GM19468 (cell line): ENCODE data around the gene MTHFS.
A peak's percentile ranks its signal among the peaks of the same experiment; 100 is the strongest.
"Not testable (repeated sequence)": the region's sequence is repeated elsewhere in the genome, so short reads cannot be mapped to it uniquely, and the experiment has no call there.

ENCODE experiments used
- ATAC-seq: cut with Tn5 transposase; IDR thresholded peaks from one replicate; pipeline ENCODE4 v1.9.1; 2021; ENCODE audit warnings: mild to moderate bottlenecking, moderate library complexity, moderate number of reproducible peaks; ENCODE audit not compliant: unreplicated experiment; ENCODE audit errors: extremely low read depth

Gene MTHFS

DNA sequence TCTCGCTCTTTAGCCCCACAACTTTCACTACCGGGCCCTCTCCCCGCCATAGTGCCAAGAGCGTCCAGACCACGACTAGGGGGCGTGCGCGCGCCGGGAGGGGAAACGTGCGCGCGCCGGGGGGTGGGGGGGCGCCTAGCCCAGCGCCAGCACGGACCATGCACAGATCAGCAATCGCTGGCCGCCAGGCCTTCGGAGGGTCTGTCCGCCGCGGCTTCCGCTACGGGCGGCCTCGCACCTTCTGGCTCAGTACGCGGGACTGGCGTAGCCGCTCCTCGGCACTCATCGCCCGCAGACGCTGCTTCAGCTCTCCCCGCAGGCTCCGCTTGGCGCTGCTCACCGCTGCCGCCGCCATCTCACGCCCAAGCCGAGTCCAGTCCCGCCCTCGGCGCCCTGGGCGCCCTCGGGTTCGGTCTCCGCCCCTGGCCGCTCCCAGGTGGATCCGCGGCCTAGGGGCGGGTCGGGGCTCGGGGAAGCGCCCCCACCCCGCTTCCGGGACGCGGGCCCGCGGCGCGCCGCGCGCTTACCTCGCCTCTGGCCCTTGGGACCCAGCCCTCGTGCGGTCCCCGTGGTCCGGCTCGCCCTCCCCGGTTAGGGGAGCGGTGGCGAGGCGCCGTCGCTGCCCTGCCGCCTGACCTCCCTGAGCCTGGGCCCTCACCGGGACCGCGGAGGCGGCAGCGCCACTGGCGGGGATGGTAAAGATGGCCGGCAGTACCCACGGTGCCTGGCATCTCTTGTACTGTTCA, at the start of gene MTHFS:
MTHFS (minus strand) TSS at position 381 of the 746 bp plus-strand sequence; CDS start at position 355, 26 bp downstream.
- ATAC-seq, result peak; percentile 54

DNA sequence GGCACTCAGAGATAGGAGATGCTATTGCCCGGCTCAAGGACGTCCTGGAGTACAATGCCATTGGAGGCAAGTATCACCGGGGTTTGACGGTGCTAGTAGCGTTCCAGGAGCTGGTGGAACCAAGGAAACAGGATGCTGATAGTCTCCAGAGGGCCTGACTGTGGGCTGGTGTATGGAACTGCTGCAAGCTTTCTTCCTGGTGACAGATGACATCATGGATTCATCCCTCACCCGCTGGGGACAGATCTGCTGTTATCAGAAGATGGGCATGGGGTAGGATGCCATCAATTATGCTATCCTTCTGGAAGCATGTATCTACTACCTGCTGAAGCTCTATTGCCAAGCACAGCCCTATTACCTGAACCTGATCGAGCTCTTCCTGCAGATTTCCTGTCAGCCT, 47.8 kb upstream of the MTHFS start:
- no peak for ATAC-seq

DNA sequence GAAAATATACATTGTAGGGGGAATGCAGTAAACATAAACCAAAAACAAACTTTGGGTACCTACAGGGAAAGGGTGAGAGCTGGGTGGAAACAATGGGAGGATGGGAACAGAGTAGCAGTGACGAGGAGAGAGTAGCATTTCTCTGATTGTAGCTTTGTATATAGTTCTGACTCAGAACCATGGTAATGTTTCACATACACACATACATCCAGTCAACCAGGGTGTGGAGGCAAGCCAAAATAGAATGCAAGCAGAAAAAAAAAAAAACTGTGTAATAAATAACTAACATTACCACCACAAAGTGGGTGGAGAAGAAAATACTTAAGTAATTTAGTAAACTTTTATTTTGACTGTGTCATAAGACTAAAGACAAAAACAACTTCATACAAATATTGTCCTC, 47.0 kb upstream of the MTHFS start:
- ATAC-seq, result peak; percentile 82

DNA sequence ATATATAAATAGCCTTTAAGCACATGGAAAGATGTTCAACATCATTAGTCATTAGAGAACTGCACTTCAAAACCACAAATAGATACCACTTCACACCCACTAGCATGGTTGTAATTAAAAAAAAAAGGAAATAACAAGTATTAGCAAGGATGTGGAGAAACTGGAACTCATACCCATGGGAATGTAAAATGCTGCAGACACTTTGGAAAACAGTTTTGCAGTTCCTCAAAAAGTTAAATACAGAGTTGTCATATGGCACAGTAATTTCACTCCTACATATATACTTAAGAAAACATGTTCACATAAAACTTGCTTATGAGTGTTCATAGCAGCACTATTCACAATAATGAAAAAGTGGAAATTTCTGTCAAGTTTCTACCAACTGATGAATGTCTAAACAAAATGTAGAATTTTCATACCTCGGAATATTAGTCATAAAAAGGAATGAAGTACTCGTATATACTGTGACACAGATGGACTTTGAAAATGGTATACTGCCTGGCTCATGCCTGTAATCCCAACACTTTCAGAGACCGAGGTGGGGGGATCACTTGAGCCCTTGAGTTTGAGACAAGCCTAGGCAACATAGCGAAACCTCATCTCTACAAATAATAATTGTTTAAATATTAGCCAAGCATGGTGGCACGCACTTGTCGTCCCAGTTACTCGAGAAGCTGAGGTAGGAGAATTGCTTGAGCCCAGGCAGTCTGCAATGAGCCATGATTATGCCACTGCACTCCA, 46.1 kb upstream of the MTHFS start:
- no peak for ATAC-seq

DNA sequence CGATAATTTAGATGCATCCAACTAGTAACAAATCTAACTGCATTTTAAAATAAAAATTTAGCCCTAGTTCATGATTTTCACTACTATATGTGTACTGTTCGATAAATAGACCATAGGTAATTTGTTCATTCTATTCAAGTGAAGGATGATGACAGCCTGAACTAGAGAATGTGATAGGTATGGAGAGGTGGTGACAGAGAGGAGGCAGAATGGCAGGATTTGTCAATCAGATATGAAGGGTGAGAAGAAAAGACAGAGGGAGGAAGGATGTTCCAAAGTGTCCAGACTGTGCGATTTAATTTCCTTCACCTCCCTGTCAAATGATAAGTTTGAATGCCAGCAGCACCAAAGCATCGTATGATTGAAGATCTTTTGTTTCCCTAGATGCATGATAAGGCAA, 42.6 kb upstream of the MTHFS start:
- ATAC-seq, result no peak

DNA sequence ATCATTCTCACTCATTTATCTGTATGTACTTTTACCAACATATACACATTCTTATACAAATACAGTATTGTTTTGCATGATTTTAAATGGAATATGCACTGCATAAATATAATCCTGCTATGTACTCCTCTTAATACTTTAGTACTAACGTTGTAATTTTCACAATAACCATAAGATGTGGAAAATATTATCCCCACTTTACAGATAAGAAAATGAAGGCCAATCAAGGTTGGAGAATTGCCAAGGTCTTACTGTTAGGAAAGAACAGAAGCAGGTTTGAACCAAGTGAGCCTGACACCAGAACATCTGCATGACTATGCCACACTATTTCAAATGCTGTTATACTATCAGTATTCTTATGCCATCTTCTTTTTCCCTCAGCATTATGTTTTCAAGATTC, 41.3 kb upstream of the MTHFS start:
- no peak for ATAC-seq

DNA sequence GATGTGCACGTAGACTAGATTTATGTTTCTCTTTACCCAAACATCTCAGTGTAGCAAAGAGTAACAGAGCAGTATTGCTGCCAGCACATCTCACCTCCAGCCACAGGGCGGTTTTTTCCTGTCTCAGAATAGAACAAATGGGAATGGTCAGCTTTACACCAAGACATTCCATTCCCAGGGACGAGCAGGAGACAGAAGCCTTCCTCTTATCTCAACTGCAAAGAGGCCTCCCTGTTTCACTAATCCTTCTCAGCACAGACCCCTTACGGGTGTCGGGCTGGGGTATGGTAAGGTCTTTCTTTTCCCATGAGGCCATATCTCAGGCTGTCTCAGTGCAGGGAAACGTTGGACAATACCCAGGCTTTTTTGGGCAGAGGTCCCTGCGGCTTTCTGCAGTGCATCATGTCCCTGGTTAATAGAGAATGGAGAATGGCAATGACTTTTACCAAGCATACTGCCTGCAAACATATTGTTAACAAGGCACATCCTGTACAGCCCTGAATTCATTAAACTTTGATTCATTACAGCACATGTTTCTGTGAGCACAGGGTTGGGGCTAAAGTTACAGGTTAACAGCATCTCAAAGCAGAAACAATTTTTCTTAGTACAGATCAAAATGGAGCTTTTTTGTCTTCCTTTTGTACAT, 38.9 kb upstream of the MTHFS start:
- not testable (repeated sequence) for ATAC-seq

DNA sequence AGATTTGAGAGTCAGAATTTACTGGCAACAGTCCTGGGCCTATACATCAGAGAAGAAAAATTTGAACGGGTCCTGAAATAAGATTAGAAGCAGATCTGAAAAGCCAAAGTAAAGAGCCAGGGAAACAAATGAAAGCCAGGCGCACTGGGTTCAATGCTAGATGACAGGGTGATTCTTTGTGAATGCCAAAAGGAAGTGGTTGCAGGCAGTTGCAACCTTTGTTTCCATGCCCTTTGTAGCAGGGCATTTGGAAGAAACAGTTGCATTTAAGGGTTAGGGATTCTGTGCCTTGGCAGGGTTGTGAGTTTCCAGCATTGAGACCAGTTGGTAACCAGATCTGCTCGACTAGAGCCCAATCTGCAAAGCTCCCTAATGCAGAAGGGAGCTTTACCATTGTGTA, 36.4 kb upstream of the MTHFS start:
- ATAC-seq, result no peak

DNA sequence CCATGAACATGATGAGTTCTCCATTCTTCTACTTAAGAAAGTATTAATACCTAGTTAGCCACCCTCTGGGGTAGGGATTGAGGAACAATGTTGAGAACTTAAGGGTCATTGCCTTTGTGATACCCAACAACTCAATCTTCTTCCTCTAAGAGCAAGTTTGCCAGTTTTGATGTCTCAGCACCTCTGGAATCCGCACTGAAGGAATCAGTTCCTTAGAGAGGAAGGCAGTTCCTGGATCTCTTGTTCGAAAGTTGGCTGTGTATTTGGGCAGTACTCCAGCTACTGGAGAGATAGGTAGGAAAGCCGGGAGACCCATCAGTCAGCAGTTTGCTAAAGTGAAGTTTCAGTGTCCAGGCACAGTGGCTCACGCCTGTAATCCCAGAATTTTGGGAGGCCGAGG, 35.6 kb upstream of the MTHFS start:
- no peak for ATAC-seq

DNA sequence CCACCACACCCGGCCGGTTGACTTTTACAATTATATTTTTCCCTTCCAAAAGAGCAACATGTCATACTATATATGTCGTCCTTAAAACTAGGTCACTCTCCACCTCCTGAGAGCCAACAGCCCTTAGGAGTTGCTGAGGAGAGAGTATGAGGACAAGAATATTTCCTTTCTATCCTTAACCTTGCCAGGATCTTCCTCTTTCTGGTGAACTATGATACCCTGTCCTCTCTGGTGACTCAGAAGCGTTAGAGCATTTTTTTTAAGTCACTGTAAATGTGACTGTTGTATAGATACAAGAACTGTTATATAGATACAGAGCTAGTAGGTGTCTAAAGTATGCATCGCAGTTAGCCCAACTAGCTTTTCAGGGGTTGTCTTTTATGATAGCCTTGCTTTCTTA, 33.7 kb upstream of the MTHFS start:
- no peak for ATAC-seq

DNA sequence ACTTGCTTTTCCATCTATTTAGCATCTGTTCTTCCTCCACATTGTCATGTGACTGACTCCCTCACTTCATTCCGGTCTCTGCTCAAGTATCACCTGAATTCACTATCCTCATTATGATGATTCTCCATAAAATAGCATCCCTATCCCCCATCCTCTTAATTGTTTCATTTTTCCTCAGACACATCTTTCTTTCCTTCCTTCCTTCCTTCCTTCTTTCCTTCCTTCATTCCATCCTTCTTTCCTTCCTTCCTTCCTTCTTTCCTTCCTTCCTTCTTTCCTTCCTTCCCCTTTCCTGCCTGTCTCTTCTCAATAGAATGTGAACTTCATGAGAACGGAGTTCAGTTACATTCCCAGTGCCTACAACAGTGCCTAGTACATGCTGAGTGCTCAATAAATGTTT, 32.6 kb upstream of the MTHFS start:
- ATAC-seq, result no peak

DNA sequence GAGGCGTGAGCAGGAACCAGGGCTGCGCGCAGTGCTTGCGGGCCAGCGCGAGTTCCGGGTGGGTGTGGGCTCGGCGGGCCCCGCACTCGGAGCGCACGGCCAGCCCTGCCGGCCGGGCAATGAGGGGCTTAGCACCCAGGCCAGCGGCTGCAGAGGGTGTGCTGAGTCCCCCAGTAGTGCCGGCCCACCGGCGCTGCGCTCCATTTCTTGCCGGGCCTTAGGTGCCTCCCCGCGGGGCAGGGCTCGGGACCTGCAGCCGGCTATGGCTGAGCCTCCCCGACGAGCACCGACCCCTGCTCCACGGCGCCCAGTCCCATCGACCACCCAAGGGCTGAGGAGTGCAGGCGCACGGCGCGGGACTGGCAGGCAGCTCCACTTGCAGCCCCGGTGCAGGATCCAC, 29.3 kb upstream of the MTHFS start:
- not testable (repeated sequence) for ATAC-seq

DNA sequence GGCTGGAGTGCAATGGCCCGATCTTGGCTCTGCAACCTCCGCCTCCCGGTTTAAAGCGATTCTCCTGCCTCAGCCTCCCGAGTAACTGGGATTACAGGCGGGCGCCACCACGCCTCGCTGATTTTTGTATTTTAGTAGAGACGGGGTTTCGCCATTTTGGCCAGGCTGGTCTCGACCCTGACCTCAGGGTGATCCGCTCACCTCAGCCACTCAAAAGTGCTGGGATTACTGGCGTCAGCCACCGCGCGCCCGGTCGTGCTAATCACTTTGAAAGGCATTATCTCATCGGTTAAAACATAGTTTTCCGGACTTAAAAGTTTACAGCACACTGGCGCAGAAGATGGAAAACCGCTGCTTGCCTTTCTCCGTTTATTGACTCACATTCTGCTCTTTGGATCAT, 27.6 kb upstream of the MTHFS start:
- ATAC-seq, result no peak

DNA sequence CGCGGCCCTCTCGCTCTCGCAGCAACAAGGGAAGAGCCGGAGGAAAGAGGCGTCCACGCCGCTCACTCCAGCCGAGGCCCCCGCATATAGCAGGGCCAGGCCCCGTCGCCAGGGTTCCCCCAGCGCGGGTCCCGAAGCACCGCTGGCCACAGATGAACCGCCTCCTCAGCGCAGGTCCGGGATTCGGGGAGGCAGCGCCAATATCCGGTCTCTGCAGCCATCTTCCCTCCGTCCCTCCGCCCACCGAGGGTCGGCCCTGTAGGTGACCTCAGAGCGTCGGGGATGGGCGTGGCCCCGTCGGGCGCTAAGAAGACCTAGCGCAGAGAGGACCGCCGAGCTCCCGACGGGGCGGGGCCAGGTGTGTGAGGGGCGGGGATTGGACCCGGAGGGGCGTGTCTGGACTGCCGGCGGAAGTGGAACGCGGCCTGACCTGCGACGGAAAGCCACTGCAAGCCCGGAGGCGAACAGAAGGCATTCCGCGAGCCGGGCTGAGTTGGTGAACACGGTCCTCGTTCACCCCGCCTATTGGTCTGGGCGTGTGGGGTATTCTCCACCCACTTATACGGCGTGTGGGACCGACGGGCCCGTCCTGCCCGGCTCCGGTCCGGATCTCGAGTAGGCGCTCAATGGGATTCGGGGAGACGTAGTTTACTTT, 26.8 kb upstream of the MTHFS start:
- peak; percentile 96 for ATAC-seq

DNA sequence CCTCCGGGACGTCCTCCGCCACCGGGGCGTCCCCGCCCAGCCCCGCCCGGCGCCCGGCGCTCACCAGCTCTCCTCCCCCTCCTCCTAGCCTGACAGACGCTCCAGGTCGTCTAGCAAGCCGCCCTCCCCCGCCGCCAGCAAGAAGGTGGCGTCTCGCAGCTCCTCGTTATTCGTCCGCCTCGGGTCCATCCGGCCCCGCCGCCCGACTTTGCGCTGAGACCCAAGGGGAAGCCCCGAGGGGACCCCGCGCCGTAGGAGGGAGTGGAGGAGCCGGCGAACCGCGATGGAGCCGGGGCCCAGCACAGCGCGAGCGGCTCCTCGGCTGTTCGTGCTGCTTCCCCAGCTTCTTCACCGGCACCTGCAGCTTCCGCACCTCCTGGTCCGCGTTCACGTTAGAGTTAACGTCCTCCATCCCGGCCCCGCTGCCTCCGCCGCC, 26.3 kb upstream of the MTHFS start:
- ATAC-seq, result peak; percentile 4

DNA sequence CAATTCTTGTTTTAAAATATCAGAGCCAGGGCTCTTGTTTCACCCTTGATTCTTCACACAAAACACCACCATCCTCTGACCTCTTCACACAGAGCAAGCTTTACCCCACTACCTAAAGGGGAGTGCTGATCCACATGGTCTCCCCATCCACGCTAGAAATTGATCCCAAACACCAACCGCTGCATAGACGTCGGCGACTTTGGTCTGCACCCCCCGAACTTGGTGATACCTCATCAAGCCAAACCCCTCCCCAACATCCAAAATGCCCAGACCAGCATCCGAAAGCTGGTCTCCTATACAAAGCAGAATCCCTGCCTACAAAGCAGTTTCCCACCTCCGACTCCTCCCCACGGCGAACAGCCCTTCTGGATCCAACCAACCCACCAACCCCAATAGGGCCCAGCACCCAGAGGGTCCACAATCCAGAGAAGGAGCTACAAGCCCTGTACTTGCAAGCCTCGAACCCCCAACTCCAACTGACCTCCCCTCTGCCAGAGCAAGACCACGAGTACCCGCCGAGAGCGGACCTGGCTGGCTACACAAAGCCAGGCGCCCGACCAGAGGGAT, 25.8 kb upstream of the MTHFS start:
- no peak for ATAC-seq

DNA sequence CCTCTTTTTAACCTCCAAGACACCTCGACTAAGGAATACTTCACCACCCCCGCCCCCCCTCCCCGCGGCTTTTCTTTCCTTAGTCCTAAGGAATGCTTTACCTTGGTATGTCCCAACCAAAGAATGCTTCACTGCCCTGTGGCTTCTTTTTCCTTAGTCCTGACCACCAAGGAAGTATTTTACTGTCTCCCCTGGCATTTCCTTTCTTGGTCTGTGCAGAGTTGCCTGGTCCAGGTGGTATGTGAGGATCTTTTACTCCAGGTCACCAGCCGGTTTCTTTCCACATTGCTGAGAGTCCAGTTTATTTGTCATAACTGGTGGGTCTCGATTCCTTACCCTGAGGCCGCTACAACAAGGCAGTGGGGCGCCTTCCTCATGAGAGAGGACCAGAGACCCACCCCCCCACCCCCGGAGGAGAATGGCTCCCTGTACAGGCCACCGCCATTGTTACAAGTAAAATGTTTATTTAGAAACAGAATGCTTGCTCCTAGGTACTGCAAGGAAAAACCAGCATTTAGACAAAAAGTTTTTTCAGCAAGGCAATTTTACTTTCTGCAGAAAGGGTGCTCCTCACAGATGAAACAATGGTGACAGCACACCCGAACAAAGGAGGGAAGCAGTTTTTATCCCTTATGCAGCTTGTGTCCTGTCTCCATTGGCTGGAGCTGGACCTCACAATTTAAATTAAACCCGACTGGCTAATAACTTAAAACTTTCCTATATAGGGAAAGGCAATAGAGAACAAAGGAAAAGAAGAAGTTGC, 23.1 kb upstream of the MTHFS start:
- no peak for ATAC-seq

DNA sequence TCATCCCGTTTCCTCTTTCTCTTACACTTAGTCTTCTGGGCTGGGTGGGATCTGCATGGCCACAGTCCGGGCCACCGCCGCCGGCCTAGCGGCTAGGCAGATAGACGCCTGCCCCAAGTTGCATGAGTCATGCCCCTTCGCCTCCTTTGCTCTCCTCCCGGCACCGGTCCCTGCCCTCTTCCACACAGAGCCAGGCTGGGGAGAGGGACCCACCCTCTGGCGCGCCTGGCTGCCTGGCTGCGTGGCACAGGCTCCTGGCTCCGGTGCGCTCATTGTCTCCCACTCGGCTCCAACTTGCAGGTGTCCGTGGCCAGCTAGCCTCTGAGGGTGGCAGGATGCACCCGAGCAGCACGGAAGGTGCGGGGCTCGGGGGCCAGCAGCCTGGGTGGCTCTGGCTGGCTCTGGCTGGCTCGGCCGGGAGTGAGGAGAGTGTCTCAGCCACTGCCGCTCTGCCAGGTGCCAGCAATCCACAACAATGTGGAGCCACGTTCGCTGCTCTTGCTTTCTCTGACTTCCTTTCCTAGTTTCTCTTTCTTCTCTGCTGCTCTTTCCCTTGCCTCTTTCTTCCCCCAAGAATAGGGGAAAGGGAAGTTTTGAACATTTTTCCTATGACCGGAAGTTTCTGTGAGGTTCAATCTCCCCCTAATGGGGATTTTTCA, 22.4 kb upstream of the MTHFS start:
- ATAC-seq, result no peak

DNA sequence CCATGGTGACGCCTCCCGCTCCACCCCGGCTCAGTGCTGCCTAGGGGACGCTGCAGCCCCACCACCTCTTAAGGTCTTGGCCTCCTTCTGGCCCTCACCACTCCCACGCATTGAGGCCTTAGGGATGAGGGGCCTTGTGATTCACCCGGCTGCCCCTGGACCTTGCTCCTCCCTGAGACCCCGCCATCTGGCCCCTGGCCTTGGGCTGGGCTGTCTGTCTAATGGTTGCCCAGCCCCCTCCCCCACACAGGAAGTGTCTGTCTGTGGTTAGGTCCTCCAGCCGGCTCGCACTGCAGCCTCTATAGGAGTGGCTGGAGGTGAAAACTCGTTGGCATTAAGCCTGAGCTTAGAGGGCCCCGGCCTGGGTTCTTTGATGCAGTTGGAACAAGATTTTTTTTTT, 21.5 kb upstream of the MTHFS start:
- no peak for ATAC-seq
